ENCODE measurements around the gene LARGE1.

LARGE1 gene

DNA sequence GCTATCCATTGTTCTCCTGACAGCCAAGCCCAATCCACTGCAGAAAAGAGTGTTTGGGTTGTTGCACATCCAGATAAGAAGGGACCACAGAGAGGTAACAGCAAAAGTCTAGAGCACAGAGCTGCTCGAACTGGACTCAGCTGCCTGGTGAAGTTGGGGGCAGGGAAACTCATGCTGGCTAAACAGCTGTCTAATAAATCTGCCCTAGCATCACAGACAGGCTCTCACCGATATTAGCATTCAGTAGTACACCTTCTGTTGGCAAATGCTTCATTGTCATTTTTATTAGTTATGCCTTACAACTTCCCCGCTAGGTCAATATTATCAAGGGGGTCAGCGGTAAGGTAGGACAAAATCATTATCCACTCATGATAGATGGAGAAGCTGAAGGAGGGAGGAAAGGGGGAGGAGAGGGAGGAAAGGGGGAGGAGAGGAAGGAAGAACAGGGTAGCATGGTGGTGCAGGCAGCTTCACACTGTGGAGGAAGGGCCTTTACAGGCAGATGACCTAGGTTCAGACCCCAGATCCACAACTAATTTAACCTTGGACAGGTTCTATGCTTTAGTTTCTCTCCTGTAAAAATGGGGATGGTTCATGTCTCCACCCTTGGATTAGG is 102.7 kb downstream of the LARGE1 start:
- DNase-seq, result no peak

DNA sequence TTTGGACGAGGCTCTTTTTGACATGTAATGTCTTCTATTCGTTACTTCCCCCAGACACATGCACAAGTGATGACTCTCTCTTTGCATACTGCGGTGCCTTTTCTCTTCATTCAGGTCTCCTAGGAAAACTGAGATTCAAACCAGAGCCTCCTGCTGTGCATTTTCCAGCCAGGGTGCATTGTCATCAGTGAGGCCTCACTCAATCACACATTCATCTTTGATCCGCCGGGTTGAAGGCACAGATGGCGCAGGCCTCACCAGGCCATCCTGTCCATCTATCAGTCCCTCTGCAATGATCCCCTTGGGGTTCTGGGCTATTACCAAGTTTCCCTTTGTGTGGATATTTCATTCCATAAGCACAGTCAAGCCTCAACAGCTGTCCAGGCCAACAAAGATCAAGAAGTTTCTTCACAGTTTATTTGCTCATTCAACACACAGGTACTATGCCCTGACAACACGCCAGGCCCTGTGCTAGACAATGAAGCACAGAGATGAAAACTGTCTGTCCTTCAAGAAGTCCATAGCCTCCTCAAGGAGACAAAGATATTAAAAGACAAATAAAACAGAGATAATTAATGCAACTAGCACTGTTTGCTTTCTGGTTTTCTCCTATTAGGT is 107.8 kb downstream of the LARGE1 start:
- DNase-seq, result no peak

DNA sequence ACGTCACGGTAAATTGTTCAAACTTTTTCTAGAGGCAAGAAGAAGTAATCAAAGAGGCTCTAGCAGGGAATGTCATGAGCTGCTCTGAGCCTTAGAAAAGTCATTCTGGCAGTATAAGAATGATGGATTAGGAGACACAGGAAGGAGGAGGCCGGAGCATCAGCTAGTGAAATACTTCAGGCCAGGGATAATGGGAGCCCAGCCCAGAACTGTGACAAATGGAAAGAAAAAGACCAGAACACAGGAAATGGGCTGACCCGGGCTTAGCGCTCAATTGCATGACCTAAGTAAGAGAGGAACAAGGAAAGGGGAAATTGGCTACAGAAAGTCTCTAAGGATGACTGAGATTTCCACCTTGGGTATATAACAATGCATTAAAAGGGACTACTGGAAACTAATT is 108.6 kb downstream of the LARGE1 start:
- no peak for DNase-seq

DNA sequence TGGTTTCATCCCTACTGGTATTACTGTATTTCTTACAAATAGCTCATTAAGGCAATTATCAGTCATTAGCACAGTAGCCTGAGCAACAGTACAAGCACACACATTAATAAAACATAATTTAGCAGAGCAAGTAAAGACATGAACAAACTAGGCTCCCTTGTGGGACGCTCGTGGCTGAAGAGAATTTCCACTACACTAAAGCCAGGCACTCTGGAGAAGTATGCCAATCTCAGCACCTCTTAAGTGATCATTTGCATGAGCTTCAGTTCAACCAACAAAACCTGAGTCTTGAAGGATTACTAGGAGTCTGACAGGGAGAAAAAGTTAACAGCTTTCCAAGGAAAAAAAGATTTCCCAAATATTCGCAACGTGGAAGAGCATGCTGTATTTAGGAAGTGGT is 109.1 kb downstream of the LARGE1 start:
- no peak for DNase-seq

DNA sequence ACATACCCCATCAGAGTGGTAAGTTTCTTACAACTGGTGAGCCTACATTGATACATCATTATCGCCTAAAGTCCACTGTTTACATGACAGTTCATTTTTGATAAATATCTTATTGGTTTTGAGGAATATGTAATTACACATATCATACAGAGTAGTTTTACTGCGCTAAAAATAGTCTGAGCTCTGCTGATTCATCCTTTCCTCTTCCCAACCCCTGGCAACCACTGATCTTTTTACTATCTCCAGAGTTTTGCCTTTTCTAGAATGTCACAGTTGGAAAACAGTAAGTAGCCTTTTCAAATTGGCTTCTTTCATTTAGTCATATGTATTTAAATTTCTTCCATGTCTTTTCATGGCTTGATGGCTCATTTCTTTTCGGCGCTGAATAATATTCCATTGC is 112.8 kb downstream of the LARGE1 start:
- no peak for DNase-seq

DNA sequence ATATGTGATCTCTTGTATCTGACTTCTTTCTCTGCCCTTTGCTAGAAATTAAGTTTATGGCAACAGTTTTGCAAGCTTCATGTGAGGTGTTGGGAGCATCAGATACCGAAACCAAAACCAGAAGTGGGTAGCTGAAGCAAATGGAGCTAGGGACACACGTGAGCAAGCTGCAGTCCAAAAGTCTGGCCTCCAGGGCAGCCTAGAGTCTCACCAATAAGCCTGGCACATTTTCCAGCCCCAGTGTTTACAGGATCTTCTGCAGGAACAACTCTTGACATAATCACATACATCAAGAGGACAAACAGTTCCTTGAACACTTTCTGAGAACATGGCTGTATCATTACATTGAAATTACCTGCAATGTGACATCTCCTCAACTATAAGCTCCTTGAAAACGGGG is 114.1 kb downstream of the LARGE1 start:
- DNase-seq, result no peak

DNA sequence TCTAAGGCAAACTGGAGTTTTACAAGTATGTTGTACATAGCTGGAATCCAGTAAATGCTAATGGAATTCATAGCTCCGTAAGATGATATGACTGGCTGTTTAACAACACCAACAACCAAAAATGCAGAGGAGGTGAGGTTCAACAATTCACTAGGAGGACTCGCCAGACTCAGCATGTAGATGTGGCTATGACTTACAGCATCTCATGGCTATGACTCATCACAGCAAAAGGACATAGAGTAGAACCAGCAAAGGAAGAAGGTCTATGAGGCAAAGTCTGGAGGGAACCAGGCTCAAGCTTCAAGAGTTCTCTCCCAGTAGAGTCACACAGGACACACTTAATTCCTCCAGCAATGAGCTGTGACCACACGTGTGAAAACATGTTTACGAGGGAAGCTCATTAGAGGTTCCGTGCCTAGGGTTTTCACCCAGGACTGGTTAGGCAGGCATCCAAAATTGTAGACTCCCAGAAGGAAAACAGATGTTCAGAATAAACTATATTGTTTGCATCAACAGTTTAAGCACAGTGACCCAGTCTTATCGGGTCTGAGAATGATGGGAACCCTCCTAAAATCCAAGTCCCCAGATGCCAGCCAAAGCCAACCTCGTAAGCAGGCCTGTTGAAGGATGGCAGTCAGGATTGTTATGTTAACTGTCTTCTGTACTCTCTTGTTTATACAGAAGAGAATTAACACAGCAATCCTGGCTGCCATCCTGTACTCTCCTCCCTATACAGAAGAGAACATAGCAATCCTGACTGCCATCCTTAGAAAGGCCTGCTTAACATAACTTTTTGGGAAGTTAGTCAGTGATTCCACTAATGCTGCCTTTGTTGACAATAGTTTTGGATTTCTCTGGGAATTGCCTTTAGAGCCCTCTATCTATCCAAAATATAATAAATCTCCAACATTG is 116.6 kb downstream of the LARGE1 start:
- DNase-seq, result no peak

DNA sequence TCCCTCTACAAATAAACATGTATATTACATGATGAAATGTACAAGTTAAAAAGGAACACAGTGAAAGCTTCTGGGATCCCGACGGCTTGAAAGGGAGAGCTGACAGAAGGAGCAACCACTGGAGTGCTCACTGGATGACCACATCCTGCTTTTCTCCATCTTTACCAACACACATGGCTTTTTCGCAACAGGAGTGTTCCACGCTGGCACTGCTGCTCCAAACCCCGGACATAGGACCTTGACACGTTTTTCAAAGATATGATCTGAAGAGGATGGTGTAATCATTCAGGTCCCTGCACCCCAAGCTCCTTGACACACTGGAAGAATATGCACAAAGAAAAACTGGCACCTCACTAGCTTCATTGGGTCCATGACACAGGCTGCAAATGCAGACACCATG is 121.9 kb downstream of the LARGE1 start:
- DNase-seq, result no peak

DNA sequence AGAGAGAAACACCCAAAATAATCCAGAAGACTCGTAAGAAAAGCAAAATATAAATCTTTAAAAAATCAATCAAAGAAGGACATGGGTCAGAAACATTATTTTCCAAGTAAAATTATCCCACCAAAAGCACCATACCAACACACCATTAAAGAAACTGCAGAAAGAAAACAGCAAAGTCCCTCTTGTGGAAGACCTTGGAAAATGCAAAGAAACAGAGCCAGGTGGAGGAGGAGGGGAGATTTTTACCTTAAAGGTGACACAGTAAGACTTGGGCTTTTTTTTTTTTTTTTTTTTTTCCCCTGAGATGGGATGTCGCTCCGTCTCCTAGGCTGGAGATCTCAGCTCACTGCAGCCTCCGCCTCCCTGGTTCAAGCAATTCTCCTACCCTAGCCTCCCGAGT is 123.8 kb downstream of the LARGE1 start:
- DNase-seq, result no peak

DNA sequence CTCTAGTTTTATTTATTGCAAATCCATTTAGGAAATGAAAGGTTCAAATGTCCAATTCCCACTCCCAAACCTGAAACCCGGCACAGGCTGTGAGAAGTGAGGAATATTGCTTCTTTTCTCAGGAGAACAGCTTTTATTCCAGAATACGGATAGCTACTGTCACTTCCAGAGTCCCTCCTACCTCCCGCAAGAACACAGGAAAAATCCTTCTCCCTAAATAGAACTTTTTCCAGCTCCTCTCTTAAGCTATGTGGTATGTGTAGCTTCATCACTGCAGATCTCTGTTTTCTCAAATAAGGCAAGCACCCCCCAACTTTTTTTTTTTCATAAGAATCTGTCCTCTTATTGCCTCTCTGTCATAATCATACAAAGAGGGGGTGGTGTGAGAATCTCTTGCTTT is 126.8 kb downstream of the LARGE1 start:
- no peak for DNase-seq

DNA sequence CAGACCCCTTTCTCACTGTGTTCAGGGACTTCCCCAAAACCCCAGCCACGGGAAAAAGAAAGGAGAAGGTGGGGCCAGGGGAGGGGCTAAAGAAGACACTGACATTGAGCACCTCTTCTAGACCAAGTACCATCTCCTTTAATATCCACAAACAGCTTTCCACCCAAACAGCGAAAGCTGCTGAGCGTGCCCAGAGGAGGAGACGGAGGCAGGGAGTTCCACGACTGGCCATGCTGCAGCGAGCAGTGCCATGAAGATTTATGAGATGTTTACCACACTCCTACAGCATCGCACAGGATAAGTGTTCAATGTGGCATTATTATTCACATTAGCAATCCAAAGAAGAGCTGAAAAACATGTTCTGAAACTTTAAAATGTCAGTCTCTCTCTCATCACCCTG is 127.4 kb downstream of the LARGE1 start:
- no peak for DNase-seq

DNA sequence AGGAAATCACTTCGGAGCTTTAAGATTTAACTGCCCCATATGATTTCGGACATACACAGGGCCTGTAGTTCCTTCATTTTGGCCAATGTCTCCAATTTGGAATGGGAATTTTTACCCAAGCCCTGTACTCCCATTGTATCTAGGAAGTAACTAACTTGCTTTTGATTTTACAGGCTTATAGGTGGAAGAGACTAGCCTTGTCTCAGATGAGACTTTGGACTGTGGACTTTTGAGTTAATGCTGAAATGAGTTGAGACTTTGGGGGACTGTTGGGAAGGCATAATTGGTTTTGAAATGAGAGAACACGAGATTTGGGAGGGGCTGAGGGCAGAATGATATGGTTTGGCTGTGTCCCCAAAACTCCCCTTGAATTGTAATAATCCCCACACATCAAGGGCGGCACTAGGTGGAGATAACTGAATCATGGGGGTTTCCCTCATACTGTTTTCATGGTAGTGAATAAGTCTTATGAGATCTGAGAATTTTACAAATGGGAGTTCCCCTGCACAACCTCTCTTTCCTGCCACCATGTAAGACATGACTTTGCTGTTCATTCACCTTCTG is 130.5 kb downstream of the LARGE1 start:
- no peak for DNase-seq

DNA sequence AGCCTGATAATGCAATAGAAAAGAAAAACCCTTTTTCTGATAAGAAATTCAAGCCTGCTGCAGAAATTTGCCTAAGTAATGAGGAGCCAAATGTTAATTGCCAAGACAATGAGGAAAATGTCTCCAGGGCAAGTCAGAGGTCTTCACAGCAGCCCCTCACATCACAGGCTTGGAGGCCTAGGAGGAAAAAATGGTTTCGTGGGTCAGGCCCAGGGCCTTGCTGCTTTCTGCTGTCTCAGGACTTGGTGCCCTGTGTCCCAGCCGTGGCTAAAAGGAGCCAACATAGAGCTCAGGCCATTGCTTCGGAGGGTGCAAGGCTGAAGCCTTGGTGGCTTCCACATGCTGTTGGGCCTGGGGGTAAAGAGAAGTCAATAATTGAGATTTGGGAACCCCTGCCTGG is 131.3 kb downstream of the LARGE1 start:
- no peak for DNase-seq

DNA sequence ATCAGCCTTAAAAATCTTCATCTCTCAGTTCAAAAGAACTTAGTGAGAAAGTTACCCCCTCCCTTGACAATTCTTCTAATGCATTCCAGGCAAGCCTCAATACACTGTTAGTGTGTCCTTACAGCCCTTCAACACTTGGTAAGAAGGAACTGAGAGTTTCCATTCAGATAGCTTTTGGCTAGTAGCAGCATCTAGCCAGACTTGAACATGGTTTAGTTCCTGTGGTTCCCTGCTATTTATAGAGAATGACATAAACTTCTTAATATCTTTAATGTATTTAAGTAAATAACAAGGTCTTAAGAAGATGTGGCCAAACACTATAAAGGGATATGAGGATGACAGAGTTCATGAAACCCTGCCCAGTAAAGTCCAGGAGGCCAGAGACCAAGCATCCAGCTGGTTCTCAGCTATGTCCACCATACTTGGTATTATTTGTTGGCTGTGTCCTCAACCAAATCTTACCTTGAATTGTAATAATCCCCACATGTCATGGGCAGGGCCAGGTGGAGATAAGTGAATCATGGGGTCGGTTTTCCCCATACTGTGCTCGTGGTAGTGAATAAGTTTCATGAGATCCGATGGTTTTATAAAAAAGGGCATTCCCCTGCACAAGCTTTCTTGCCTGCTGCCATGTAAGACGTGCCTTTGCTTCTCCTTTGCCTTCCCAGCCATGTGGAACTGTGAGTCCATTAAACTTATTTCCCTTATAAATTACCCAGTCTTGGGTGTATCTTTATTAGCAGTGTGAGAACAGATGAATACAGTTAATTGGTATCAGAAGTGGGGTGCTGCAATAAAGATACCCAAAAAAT is 132.4 kb downstream of the LARGE1 start:
- DNase-seq, result no peak

DNA sequence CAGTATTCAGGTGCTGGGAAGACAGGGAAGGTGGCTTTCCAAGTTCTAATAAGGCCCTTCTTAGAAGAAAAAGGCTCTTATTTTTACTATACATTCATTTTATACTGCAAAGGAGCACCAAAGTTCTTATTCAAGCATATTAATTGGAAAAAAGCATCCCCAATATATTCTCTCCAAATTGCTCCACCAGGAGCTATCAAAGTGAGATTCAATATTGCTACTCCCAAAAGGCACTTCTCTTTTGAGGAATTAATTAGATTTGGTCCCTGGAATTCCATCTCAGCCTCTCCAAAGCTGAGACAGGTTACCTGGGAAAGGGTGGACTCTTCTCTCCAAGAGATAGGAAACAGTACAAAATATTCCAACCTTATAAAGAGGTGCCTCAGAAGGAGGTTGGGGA is 134.1 kb downstream of the LARGE1 start:
- no peak for DNase-seq

DNA sequence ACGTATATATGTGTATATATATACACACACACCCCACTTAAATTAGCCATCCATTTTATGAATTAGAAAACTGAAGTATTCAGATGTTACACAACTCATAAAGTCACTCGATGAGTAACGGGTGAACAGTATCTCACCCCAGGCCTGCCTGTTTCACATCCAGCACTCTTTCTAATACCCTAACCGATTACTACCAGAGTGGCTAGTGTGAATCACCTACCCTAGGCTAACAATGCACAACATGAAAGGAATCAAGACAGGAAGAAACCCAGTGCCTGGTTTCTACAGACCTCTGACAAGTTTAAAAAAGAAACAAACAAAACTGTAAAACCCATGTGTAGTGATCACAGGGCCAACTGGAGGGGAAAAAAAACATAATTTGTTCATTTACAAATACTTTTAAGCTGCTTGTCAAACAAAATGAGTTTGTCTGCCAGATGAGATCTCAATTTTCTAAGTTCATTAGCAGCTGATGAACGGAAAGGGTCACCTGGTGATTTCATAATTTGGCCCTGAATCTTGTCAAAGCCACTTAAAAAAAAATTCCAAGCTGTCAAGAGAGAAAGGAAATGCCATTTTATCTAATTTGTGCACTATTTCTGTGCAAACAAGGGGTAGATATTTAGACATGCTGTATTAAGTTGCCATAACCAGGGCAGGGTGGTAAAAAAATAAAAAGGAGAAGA is 134.8 kb downstream of the LARGE1 start:
- DNase-seq, result no peak

DNA sequence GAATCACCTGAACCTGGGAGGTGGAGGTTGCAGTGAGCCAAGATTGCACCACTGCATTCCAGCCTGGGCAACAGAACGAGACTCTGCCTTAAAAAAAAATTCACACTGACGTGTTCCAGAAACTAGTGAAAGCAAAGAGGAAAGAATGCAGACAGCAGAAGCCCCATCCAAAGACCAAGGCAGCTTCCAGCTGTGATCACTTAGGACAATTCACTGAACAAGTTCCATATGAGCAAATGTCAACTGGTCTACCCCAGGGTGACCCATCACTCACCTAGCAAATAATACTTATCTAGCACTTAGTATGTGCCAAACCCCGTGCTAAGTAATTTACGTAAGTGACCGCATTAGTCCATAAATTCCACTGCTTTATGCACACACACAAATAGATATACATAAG is 138.9 kb downstream of the LARGE1 start:
- no peak for DNase-seq

DNA sequence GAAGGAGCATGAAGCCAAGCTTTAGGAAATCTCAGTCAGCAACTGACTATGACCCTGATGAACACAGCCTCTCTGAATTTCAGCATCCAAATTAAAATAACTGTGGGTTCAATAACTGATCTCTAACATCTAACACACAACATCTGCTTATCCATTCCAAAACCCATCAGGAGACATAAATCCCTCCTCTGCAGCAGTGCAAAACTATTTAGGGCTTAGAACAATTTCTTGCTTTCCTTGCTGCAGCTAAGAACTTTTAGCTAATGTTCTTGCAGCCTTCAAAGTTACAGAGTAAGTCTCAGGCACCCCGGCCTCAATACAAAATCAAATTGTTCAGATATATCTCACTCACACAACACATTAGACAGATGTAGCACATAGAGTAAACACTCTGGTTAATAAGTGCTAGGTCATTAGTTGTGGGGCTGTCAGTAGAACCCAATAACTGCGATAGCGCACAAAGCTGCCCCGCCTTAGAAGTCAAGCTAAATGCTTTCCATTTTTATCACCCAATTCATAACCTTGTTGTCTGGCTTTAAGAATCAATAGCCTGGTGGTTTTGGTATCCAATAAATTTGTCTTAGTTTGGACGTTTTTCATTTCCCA is 139.6 kb downstream of the LARGE1 start:
- no peak for DNase-seq

DNA sequence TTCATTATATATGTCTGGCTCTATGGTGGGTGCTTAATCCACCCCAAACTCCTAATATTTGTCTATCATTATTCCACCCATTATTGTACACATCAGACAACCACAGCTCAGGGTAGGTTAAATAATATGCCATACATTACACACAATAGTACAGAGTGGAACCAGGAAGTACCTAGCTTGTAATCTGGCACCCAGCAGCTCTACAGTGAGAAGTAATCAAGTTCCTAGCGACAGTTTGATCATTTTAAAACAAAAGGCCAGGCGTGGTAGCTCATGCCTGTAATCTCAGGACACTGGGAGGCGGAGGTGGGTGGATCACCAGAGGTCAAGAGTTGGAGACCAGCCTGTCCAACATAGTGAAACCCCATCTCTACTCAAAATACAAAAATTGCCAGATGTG is 141.0 kb downstream of the LARGE1 start:
- no peak for DNase-seq

DNA sequence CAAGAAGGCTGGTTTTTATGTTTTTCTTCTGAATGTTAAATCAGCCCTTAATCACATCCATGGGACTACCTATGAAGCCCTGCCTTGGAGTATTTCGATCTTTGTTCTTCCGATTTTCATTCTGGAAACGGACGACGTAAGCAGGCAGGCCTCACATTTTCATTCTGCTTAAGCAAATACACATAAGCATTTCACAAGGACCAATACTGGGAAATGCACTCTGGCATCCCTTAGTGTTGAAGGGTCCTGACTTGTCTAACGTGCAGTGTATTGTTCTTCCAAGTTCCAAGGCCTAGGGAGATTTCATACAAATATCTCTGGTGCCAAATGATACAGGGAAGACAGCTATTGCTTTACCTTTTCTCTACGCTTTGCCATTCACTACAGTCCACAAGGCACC is 143.8 kb downstream of the LARGE1 start:
- DNase-seq, result no peak

DNA sequence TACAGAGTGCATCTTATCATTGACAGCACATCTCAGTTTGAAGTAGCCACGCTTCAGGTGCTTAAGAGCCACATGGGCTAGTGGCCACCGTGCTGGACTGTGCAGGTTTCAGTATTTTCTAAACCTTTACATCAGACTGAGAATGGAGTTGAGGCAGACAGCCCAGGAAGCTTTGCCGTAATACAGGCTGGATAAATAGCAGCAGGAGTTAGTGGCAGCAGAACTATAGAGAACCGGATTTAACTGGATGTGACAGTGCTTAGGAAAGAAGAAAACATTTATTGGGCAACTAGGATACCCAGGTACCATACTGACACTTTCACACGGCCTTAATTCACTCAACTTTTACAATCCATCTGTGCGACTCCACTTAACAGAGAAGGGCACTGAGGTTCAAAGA is 145.5 kb downstream of the LARGE1 start:
- DNase-seq, result no peak

DNA sequence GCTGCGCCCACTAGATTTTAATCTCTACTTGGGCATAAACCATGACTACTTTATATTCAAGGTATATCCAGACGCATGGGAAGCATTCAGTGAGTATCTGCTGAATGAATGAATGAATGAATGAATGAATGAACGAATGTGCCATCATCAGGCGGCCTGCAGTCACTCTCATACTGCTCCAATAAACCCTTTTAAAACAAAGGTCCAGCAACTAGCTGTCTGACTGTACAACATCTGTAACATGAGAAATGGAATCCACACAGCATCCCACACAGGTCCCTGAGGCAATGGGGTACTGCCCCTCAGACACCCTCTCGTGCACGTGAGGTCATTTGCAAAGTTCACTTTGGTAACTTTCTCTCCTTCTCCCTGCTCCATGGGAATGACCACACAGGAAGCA is 147.5 kb downstream of the LARGE1 start:
- DNase-seq, result no peak

Measured in hematopoietic multipotent progenitor cell treated with erythropoietin and hydrocortisone succinate and interleukin-3 and kit ligand, for 4 days (in vitro differentiated cells).